Nephron progenitor cell (in vitro differentiated cells): Measurements from ENCODE around the gene PDE10A.
A peak's percentile ranks its signal among the peaks of the same experiment; 100 is the strongest.
"Not testable (repeated sequence)": the region's sequence is repeated elsewhere in the genome, so short reads cannot be mapped to it uniquely, and the experiment has no call there.

Experiments used
- DNase-seq: peaks from one replicate; pipeline ENCODE4 v3.0.0; 2021
- H3K27ac Mint-ChIP-seq: 2 replicates; pipeline ENCODE4 v1.8.0; 2021; ENCODE audit warnings: mild to moderate bottlenecking, moderate library complexity, mixed read lengths
- H3K27me3 Mint-ChIP-seq: 2 replicates; pipeline ENCODE4 v1.8.0; 2021; ENCODE audit warnings: mild to moderate bottlenecking, low read depth, mixed read lengths; ENCODE audit not compliant: poor library complexity
- H3K36me3 Mint-ChIP-seq: 2 replicates; pipeline ENCODE4 v1.8.0; 2021; ENCODE audit warnings: low read depth, mixed read lengths
- H3K4me1 Mint-ChIP-seq: 2 replicates; pipeline ENCODE4 v1.8.0; 2021; ENCODE audit warnings: mixed read lengths
- H3K4me3 Mint-ChIP-seq: 2 replicates; pipeline ENCODE4 v1.8.0; 2021; ENCODE audit warnings: mild to moderate bottlenecking, moderate library complexity, mixed read lengths
- H3K9me3 Mint-ChIP-seq: 2 replicates; pipeline ENCODE4 v1.8.0; 2021; ENCODE audit warnings: mild to moderate bottlenecking, moderate library complexity, mixed read lengths
- CTCF ChIP-seq: fragments of 200-600 bp; sonication (generic); IDR thresholded peaks from 2 replicates; pipeline ENCODE4 v1.5.0; 2021; ENCODE audit warnings: antibody characterized with exemption

Gene PDE10A

GRCh38 chr6:165626711-165627110 is 36.3 kb downstream of the PDE10A start:
- H3K9me3 Mint-ChIP-seq = peaks cover 50% of the 10 kb centered on the region

GRCh38 chr6:165624871-165625639 is 38.0 kb downstream of the PDE10A start:
- Mint-ChIP-seq H3K9me3 (peaks cover 50% of the 10 kb centered on the region), H3K4me1 (peaks cover 48% of the 10 kb centered on the region), H3K27ac (peak overlapping the region; percentile 5), H3K4me3 (no peak overlapping the region), H3K36me3 (peaks cover 56% of the 10 kb centered on the region), H3K27me3 (peaks cover 7% of the 10 kb centered on the region)
- TF ChIP-seq CTCF = no peak
- DNase-seq = no peak

More at GRCh38 chr6:165626711-165627110, 36.3 kb downstream of the PDE10A start:
- Mint-ChIP-seq H3K27me3 (peaks cover 7% of the 10 kb centered on the region), H3K4me3 (no peak overlapping the region), H3K4me1 (peaks cover 57% of the 10 kb centered on the region), H3K27ac (peak overlapping the region; percentile 92), H3K36me3 (peaks cover 56% of the 10 kb centered on the region)
- DNase-seq = no peak
- TF ChIP-seq CTCF = no peak

GRCh38 chr6:165621940-165622339 is 41.1 kb downstream of the PDE10A start:
- H3K36me3 Mint-ChIP-seq = peaks cover 46% of the 10 kb centered on the region
- DNase-seq = no peak
- peaks cover 37% of the 10 kb centered on the region for H3K4me1 Mint-ChIP-seq
- H3K9me3 Mint-ChIP-seq = peaks cover 36% of the 10 kb centered on the region
- peaks cover 7% of the 10 kb centered on the region for H3K27me3 Mint-ChIP-seq
- H3K4me3 Mint-ChIP-seq = no peak overlapping the region
- no peak for TF ChIP-seq CTCF
- no peak overlapping the region for H3K27ac Mint-ChIP-seq

GRCh38 chr6:165618891-165619290 is 44.1 kb downstream of the PDE10A start:
- not testable (repeated sequence) for H3K27ac Mint-ChIP-seq, H3K4me3 Mint-ChIP-seq
- peaks cover 28% of the 10 kb centered on the region for H3K4me1 Mint-ChIP-seq

GRCh38 chr6:165618241-165618640 is 44.8 kb downstream of the PDE10A start:
- no peak overlapping the region for H3K4me3 Mint-ChIP-seq
- H3K9me3 Mint-ChIP-seq = peaks cover 2% of the 10 kb centered on the region
- peaks cover 16% of the 10 kb centered on the region for H3K36me3 Mint-ChIP-seq
- peaks cover 5% of the 10 kb centered on the region for H3K27me3 Mint-ChIP-seq
- no peak for DNase-seq
- TF ChIP-seq CTCF = no peak
- no peak overlapping the region for H3K27ac Mint-ChIP-seq
- H3K4me1 Mint-ChIP-seq = peaks cover 27% of the 10 kb centered on the region

More at GRCh38 chr6:165618891-165619290, 44.1 kb downstream of the PDE10A start:
- H3K27me3 Mint-ChIP-seq, DNase-seq, H3K9me3 Mint-ChIP-seq: not testable (repeated sequence)
- H3K36me3 Mint-ChIP-seq = peaks cover 19% of the 10 kb centered on the region

- Mint-ChIP-seq H3K4me1 (peaks cover 27% of the 10 kb centered on the region), H3K9me3 (peaks cover under 1% of the 10 kb centered on the region), H3K27me3 (peaks cover 5% of the 10 kb centered on the region), H3K36me3 (peaks cover 14% of the 10 kb centered on the region), H3K4me3 (no peak overlapping the region), H3K27ac (peak overlapping the region; percentile 12)
- no peak for DNase-seq
- no peak for TF ChIP-seq CTCF
Measured at GRCh38 chr6:165617528-165617927, 45.5 kb downstream of the PDE10A start.
